Measurements from ENCODE around the gene IFI27L1.

- TF ChIP-seq CTCF (IDR thresholded peaks at IDR 0.05) (no peak), POLR2A (IDR thresholded peaks at IDR 0.05) (no peak)
These were observed 6.1 kb upstream of the IFI27L1 start for GRCh38 chr14:94075008-94075407.

Measured in lower leg skin (tissue), 3 donors.